ENCODE measurements around the gene IL17B. TPM values are rescaled to one million over a fixed set of nuclear protein-coding genes. Genes with fewer than 3 reads are reported as not detected.

IL17B gene
- total and polyA plus RNA-seq, 2 experiments from 2014 or later: not detected

GRCh38 chr5:149367972-149368645, 11.0 kb downstream of the IL17B start:
- no peak overlapping the region for H3K27ac Mint-ChIP-seq
- Histone ChIP-seq H4K20me1 (replicated peaks; ENCODE audit: insufficient read depth) (no peaks in the 10 kb centered on the region), H3K27me3 (ENCODE audit: insufficient read depth) (no peaks in the 10 kb centered on the region), H3F3A (replicated peaks; ENCODE audit: low read depth) (no peaks in the 10 kb centered on the region), H3K9me2 (ENCODE audit: insufficient read depth) (no peaks in the 10 kb centered on the region; the same call in 1 of the 2 replicates), H3K36me3 (ENCODE audit: insufficient read depth) (no peaks in the 10 kb centered on the region), H3K79me2 (replicated peaks; ENCODE audit: insufficient read depth) (no peaks in the 10 kb centered on the region), H3K4me1 (ENCODE audit: insufficient read depth) (peaks cover 3% of the 10 kb centered on the region; the same call in 1 of the 2 replicates), H2AFZ (no peak overlapping the region; the same call in 1 of the 2 replicates), H3K4me2 (no peak overlapping the region), H3K4me3 (no peak overlapping the region), H3K27ac (ENCODE audit: low read depth) (no peak overlapping the region)
- H3K4me3 Mint-ChIP-seq: no peak overlapping the region
- no peak for TF ChIP-seq ETS1 (IDR thresholded peaks at IDR 0.05)
- no peak for TF ChIP-seq ZNF331 (CRISPR knock-in tag; IDR thresholded peaks at IDR 0.05; ENCODE audit: low read depth)
- no peak for TF ChIP-seq ZNF114 (CRISPR knock-in tag; IDR thresholded peaks at IDR 0.05)
- TF ChIP-seq CTCF (conservative IDR thresholded peaks at IDR 0.05; ENCODE audit: low read depth in 2 of 2): no peak
- TF ChIP-seq NANOG (IDR thresholded peaks at IDR 0.05; ENCODE audit: borderline replicate concordance): no peak
- TF ChIP-seq EZH2phosphoT487 (IDR thresholded peaks at IDR 0.05; ENCODE audit: unreplicated experiment): no peak
- no peak for TF ChIP-seq CREB1 (CRISPR knock-in tag; IDR thresholded peaks at IDR 0.05; ENCODE audit: low read depth)
- TF ChIP-seq REST (IDR thresholded peaks at IDR 0.05; ENCODE audit: unreplicated experiment): no peak
- TF ChIP-seq POLR2AphosphoS5 (IDR thresholded peaks at IDR 0.05; ENCODE audit: low read depth): no peak
- TF ChIP-seq EZH2 (IDR thresholded peaks at IDR 0.05; ENCODE audit: low read depth, unreplicated experiment): no peak
- TF ChIP-seq STAT1 (IDR thresholded peaks at IDR 0.05; ENCODE audit: unreplicated experiment): no peak
- TF ChIP-seq ZNF462 (CRISPR knock-in tag; IDR thresholded peaks at IDR 0.05): no peak
- no peak for TF ChIP-seq JUNB (IDR thresholded peaks at IDR 0.05; ENCODE audit: unreplicated experiment)
- H3K36me3 Mint-ChIP-seq (ENCODE audit: low read depth): peaks cover 4% of the 10 kb centered on the region; the same call in 2 of the 3 replicates
- no peaks in the 10 kb centered on the region for H3K9me3 Mint-ChIP-seq
- ATAC-seq: no peak
- no peak for DNase-seq (ENCODE audit: low spot score)
- peaks cover 9% of the 10 kb centered on the region for H3K27me3 Mint-ChIP-seq (ENCODE audit: insufficient read depth, low read depth, poor library complexity)
- H3K4me1 Mint-ChIP-seq: peaks cover 20% of the 10 kb centered on the region

Measured in GM23338 (cell line).